HT1080 (cell line): ENCODE results near the gene ECM2. TPM values are rescaled to one million over a fixed set of nuclear protein-coding genes. Genes with fewer than 3 reads are reported as not detected.

Experiments used
- DNase-seq: peaks from one replicate; pipeline ENCODE4 v3.0.0-alpha.2; 2015; ENCODE audit warnings: low read depth
- small RNA-seq: library from RNA; depleted of rRNA; stranded (forward); fragments of <200 nt; gene quantifications from one replicate; pipeline ENCODE3, GENCODE V24; 2014
- total RNA-seq: library from RNA; depleted of rRNA; stranded (reverse); fragments of >200 nt; shearing (Covaris generic); gene quantifications from 2 replicates; pipeline ENCODE4 v1.2.3, GENCODE V29; 2014; rRNA removed

Gene ECM2
- total RNA-seq, 1 experiment from 2014 or later: 0.11 TPM

DNA sequence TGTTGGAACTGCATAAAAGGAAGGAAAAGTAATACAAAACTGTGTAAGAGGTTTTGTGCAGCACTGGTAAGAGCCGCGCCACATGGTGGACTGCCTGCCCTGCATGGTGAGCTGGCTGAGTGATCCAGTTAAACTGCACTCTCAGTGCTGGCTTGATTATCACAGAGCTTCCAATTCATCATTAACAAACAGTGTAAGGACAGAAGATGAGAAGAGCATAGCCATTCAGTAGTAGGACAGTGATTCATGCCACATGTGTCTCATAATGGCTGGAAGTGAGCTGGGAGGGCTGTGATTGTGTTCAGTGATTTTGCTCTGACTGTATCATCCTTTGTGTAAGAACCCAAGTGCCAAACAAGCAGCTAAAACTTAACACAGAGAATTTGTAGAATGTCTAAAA is 67.6 kb downstream of the ECM2 start:
- peak; percentile 55 for DNase-seq

DNA sequence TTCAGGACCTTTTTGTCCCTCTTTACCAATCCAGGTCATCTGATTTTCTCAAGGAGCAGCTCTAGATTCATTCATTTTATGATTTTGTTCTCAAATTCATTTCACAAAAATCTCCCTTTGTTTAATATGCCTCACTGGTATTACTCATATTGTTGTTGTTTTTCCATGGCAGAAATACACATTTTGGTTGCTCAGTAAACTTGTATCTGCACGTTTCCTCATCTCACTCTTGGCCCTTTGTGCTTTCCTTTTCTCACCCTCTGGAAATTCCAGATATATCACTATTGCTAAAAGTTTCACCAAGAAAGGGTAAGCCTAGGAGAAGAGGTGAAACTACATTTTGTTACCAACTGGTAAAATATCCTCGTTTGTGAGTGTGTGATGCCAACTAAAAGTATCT is 68.3 kb downstream of the ECM2 start:
- DNase-seq: no peak

- no peak for DNase-seq
Observed at GRCh38 chr9:92467041-92467440, 68.7 kb downstream of the ECM2 start.

- peak; percentile 76 for DNase-seq
Observed at GRCh38 chr9:92463984-92464383, 71.8 kb downstream of the ECM2 start.

- DNase-seq: no peak
Observed at GRCh38 chr9:92463387-92463786, 72.4 kb downstream of the ECM2 start.

DNA sequence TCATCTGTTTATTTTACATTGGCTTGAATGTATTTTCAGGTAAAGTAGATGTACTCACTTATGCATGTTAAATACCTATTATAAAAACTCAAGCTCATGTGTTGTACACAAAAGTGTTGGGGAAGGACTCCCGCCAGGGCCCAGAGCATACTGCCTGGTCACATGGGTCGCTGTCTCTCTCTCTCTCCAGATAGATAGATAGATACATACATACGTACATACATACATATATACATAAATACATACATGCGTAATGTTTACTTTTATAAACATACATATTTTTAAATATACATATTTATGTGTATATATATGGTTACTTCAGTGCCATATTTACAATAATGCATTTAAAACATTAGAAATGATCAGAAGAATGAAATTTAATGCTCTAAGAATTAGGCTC is 78.2 kb downstream of the ECM2 start:
- DNase-seq: no peak

DNA sequence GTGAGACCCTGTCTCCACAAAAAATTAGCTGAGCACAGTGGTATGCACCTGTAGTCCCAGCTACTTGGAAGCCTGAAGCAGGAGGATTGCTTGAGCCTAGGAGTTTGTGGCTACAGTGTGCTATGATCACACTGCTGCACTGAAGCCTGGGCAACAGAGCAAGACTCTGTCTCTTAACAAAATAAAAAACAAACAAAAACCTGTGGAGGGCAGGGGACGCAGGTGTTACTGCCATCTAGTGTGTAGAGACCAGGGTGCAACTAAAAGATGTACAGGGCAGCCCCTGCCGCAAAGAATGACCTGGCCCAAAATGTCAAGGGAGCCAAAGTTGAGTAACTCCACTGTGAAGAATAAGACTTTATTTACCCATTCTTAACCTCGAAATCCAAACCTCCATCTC is 80.6 kb downstream of the ECM2 start:
- DNase-seq: peak; percentile 8

DNA sequence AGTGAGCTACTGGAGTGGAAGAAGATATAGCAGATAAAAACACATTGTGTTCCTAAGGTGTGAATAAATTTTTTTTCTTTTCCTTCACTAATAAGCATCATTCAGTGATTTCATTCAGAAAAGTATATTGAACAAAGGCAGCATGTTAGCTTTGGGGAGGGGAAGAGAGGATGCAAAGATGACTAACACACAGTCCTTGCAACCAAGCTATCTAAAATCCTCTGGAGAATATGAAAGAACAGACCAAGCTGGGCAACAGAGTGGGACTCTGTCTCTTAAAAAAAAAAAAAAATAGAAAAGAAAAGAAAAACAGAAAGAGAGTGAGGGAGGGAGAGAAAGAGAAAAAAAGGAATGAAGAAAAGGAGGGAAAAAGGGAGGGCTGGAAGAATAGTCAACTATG is 89.3 kb downstream of the ECM2 start:
- peak; percentile 21 for DNase-seq

Small RNAs within 50 kb of the gene (small RNA-seq; reads per million reads assigned to genes)
- gene AL157827.1: not detected
- not detected for gene MIR4670

Other genes with a start within 250 kb of the ECM2 start
- 275 and 327 TPM in 2 replicates for gene IARS1, start 242.3 kb downstream of the ECM2 start, total RNA-seq
- gene NOL8, start 210.6 kb downstream of the ECM2 start, total RNA-seq: 21.8 and 31.5 TPM in 2 replicates
- 16.0 TPM in 2 replicates for gene CENPP, start 210.0 kb downstream of the ECM2 start, total RNA-seq
- gene OGN, start 131.4 kb downstream of the ECM2 start, total RNA-seq: not detected in 2 replicates
- gene OMD, start 111.5 kb downstream of the ECM2 start, total RNA-seq: not detected in 2 replicates
- not detected in 2 replicates for gene ASPN, start 53.5 kb downstream of the ECM2 start, total RNA-seq
- gene IPPK, start 134.1 kb upstream of the ECM2 start, total RNA-seq: 21.5 and 25.0 TPM in 2 replicates
- 46.5 and 51.8 TPM in 2 replicates for gene BICD2, start 228.8 kb upstream of the ECM2 start, total RNA-seq